Effector memory CD8-positive, alpha-beta T cell (primary cell): Measurements from ENCODE around the gene RUSC2.
"Not testable (repeated sequence)": the region's sequence is repeated elsewhere in the genome, so short reads cannot be mapped to it uniquely, and the experiment has no call there.

Experiments
- ATAC-seq: fragments of 150-1000 bp; cut with Tn5 transposase; replicated peaks from 2 replicates; pipeline ENCODE4 v1.10.0; 2021; ENCODE audit warnings: mild to moderate bottlenecking, moderate library complexity
- DNase-seq, 3 experiments: peaks; one replicate each; pipeline ENCODE4 v3.0.0; 2021
- H3K27ac Mint-ChIP-seq, 2 donors: one replicate each; pipeline ENCODE4 v1.8.0; 2022; ENCODE audit warnings: mild to moderate bottlenecking in 2 of 2, mixed read lengths in 2 of 2, moderate library complexity in 2 of 2
- H3K27me3 Mint-ChIP-seq, 2 donors: one replicate each; pipeline ENCODE4 v1.8.0; 2022; ENCODE audit warnings: mixed read lengths in 2 of 2
- H3K36me3 Mint-ChIP-seq: one replicate; pipeline ENCODE4 v1.8.0; 2022; ENCODE audit warnings: mild to moderate bottlenecking, moderate library complexity, mixed read lengths; ENCODE audit not compliant: insufficient read depth
- H3K4me1 Mint-ChIP-seq, 2 donors: one replicate each; pipeline ENCODE4 v1.8.0; 2022; ENCODE audit warnings: low read depth in 2 of 2, mixed read lengths in 2 of 2
- H3K4me3 Mint-ChIP-seq, 2 donors: one replicate each; pipeline ENCODE4 v1.8.0; 2022; ENCODE audit warnings: mild to moderate bottlenecking in 2 of 2, mixed read lengths in 2 of 2, moderate library complexity in 2 of 2
- H3K9me3 Mint-ChIP-seq, 2 donors: one replicate each; pipeline ENCODE4 v1.8.0; 2022; ENCODE audit warnings: mixed read lengths in 2 of 2
- total RNA-seq, 9 experiments: gene quantifications; one replicate each; lab custom pipeline; 2026; lab: John Stamatoyannopoulos, UW

Gene RUSC2
- 0 to 1.1 (median 0.43) reads per million in 9 experiments for total RNA-seq

DNA sequence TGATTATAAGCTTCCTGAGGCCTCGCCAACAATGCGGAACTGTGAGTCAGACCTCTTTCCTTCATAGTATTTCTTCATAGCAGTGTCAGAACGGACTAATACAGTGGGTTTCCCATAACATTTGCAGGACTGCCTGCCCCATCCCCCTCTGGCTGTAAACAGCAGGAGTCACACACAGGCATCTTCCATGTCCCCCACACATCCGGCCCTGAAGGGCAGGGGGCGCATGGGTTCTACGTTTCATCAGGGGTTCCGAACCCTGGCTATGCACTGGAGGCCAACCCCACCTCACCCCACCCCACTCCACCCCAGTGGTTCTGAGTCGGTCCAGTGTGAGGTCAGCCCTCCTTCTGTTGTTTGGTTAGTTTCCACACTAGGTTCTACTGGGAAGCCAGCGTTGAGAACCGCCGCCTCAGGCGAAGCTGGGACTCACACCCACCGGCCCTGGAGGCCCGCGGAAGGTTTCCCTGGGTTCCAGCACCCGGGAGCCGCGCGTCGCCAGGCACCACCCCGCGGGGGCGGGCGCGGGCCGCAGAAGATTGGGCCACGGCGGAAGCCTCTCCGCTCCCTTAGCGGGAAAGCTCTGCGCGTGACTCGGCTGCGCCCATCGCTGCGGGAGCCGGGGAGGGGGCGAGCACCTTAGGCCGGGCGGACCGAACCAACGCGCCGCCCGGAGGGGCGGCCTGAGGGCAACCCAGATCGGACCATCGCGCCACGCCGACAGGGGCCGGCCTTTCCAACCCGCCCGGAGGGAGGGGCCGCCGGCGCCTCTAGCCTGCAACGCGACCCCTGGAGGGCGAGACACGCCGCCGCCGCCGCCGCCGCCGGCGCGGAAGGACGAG is at the start of gene RUSC2:
Gene RUSC2 (plus strand): TSS at position 799 of the 842 bp plus-strand sequence. CDS start 56,411 bp downstream, outside the sequence.
- Mint-ChIP-seq H3K27ac (peak within 1 kb of the TSS in 1 of 2 donors; percentile 66), H3K27me3 (peaks cover 37 to 52% of the 10 kb centered on the region in 2 donors), H3K9me3 (no peaks in the 10 kb centered on the region), H3K4me1 (peaks cover 8 to 9% of the 10 kb centered on the region in 2 donors), H3K4me3 (peak within 1 kb of the TSS; percentile 74 to 83), H3K36me3 (no peaks in the 10 kb centered on the region)
- peak in 2 of 3 experiments; percentile 4 to 16 for DNase-seq
- ATAC-seq = peak; percentile 72

DNA sequence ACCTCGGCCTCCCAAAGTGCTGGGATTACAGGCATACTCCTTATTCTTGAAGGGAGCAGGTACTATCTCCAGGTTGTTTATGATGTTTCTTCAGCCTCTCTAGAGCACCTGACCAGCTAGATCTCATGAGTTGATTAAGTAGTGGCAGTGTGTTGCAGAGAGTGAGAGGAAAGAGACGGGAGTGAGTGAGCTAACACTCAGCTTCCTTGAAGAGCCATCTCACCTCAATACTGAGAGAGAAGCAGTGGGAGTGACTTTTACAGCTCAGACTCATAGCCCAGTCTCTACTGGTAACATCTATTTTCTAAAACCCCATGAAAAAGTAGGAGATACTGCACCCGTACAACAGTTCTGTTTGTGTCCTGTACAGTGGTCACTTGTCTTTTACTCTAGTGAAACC is 43.9 kb upstream of the RUSC2 start:
- no peaks in the 10 kb centered on the region for H3K4me1 Mint-ChIP-seq
- H3K9me3 Mint-ChIP-seq = no peaks in the 10 kb centered on the region
- DNase-seq = no peak
- H3K27ac Mint-ChIP-seq = no peak overlapping the region
- peaks cover 51 to 61% of the 10 kb centered on the region in 2 donors for H3K27me3 Mint-ChIP-seq
- ATAC-seq = no peak
- H3K36me3 Mint-ChIP-seq = peaks cover 4% of the 10 kb centered on the region
- H3K4me3 Mint-ChIP-seq = no peak overlapping the region

- no peak for DNase-seq
- no peaks in the 10 kb centered on the region for H3K36me3 Mint-ChIP-seq
- no peak overlapping the region for H3K4me3 Mint-ChIP-seq
- ATAC-seq = no peak
- no peaks in the 10 kb centered on the region for H3K9me3 Mint-ChIP-seq
- H3K27me3 Mint-ChIP-seq = peaks cover 70 to 84% of the 10 kb centered on the region in 2 donors
- H3K27ac Mint-ChIP-seq = no peak overlapping the region
- H3K4me1 Mint-ChIP-seq = no peaks in the 10 kb centered on the region
Measured at GRCh38 chr9:35448496-35448895, 41.4 kb upstream of the RUSC2 start.

GRCh38 chr9:35452481-35452880 is 37.4 kb upstream of the RUSC2 start:
- Mint-ChIP-seq H3K4me3 (no peak overlapping the region), H3K36me3 (no peaks in the 10 kb centered on the region), H3K27ac (no peak overlapping the region), H3K27me3 (peaks cover 70 to 88% of the 10 kb centered on the region in 2 donors), H3K9me3 (peaks cover 0 to 8% of the 10 kb centered on the region in 2 donors), H3K4me1 (no peaks in the 10 kb centered on the region)
- no peak for DNase-seq
- ATAC-seq = no peak

- Mint-ChIP-seq H3K27ac (no peak overlapping the region), H3K4me1 (no peaks in the 10 kb centered on the region), H3K36me3 (no peaks in the 10 kb centered on the region), H3K27me3 (peaks cover 71 to 87% of the 10 kb centered on the region in 2 donors), H3K9me3 (peaks cover 0 to 8% of the 10 kb centered on the region in 2 donors), H3K4me3 (no peak overlapping the region)
- DNase-seq = no peak
- no peak for ATAC-seq
Measured at GRCh38 chr9:35453786-35454185, 36.1 kb upstream of the RUSC2 start.

DNA sequence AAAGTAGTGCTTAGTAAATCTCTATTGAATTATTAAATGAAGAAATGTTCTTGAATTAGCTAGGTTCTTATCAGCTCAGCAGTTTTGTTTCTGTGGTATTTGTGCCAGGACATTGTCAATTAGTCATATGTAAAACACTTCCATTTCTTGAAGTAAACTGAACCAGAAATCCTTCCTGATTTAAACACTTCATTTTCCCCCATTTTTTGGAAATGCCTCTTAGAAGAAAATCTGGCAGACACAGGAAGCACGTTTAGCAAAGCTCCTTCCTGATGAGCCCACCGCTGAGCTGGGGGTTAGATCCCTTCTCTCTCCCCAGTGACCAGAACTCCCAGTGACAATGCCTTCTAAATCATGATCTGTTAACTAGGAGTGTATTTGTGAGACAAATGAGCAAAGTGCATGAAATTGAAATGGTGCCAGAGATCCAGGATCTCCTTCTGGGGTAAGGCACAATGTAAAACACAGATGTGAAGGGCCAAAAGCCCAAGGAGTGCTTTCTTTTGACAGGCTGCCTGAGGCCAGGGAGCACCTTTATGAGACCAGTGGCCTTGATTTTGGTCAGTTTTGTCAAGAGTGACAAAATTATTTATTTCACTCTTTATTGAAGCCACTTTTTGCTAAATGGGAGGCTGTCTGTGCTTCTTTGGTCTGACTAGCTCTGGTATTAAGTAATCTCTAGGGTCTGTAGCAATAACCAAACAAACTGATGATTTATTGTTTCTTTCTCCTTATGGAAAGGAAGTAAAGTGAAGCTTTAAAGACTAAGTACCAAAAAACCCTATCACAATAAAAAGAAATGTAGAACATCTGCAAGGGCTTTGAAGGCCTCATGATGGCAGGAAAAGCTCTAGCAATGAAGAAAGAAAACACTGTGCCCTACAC is 25.5 kb upstream of the RUSC2 start:
- Mint-ChIP-seq H3K27ac (no peak overlapping the region), H3K9me3 (peaks cover 6 to 8% of the 10 kb centered on the region in 2 donors), H3K4me1 (no peaks in the 10 kb centered on the region), H3K4me3 (no peak overlapping the region), H3K27me3 (peaks cover 53 to 67% of the 10 kb centered on the region in 2 donors), H3K36me3 (no peaks in the 10 kb centered on the region)
- DNase-seq = no peak
- ATAC-seq = no peak

DNA sequence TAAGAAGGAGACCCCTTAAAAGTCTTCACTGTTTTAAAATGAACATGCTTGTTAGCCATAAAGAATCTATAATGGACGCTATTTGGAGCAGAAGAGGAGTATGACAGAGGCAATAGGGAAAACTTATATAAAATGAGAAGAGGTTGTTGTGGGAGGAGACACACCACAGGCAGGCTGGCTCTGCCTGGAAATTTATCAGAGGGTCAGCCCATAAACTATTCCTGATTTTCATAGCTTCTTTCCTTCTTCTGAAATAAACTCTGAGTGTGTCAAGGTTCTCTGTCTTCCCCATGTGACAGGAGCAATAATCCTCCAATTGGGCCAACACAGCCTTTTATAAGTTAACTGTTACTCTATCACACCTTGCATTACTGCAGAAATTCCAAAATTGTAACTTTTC is 19.6 kb upstream of the RUSC2 start:
- no peak overlapping the region for H3K27ac Mint-ChIP-seq
- no peak for ATAC-seq
- peaks cover 52 to 58% of the 10 kb centered on the region in 2 donors for H3K27me3 Mint-ChIP-seq

GRCh38 chr9:35470894-35471293 is 19.0 kb upstream of the RUSC2 start:
- DNase-seq (no peak), ATAC-seq (no peak)
- peaks cover 56 to 64% of the 10 kb centered on the region in 2 donors for H3K27me3 Mint-ChIP-seq
- no peaks in the 10 kb centered on the region for H3K9me3 Mint-ChIP-seq
- H3K4me3 Mint-ChIP-seq = no peak overlapping the region
- no peaks in the 10 kb centered on the region for H3K4me1 Mint-ChIP-seq
- H3K36me3 Mint-ChIP-seq = no peaks in the 10 kb centered on the region
- no peak overlapping the region for H3K27ac Mint-ChIP-seq

More for the DNA sequence above, 19.6 kb upstream of the RUSC2 start:
- no peak for DNase-seq
- no peaks in the 10 kb centered on the region for H3K4me1 Mint-ChIP-seq
- H3K36me3 Mint-ChIP-seq = no peaks in the 10 kb centered on the region
- H3K9me3 Mint-ChIP-seq = no peaks in the 10 kb centered on the region
- H3K4me3 Mint-ChIP-seq = no peak overlapping the region

GRCh38 chr9:35476596-35476995 is 13.3 kb upstream of the RUSC2 start:
- Mint-ChIP-seq H3K4me1 (no peaks in the 10 kb centered on the region), H3K36me3 (no peaks in the 10 kb centered on the region), H3K27ac (no peak overlapping the region), H3K9me3 (no peaks in the 10 kb centered on the region), H3K27me3 (peaks cover 31 to 54% of the 10 kb centered on the region in 2 donors), H3K4me3 (no peak overlapping the region)
- no peak for ATAC-seq
- DNase-seq = no peak

DNA sequence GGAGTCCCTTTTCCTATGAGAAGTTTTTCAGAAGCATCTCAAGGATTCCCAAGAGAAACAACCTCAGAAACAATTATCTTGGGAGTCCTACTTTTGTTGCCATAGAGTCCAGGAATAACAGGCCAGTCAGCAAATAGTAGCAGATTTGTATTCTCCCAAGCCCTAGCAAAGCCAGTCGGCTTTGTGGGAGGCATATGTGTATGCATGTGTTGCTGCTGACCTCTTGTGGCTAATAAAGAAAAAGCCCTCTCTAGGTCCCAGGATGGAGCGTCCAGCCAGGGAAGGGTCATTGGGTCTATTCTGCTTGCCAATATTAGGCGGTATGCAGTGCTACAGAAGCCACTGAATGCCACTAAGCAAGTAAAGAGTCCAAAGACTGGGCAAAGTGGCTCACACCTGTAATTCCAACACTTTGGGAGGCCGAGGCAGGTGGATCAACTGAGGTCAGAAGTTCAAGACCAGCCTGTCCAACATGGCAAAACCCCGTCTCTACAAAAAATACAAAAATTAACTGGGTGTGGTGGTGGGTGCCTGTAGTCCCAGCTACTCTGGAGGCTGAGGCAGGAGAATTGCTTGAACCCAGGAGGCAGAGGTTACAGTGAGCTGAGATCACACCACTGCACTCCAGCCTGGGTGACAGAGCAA is 12.6 kb upstream of the RUSC2 start:
- DNase-seq (peak in 2 of 3 experiments; percentile 3 to 5), ATAC-seq (peak; percentile 76)
- H3K36me3 Mint-ChIP-seq, H3K9me3 Mint-ChIP-seq, H3K4me3 Mint-ChIP-seq, H3K4me1 Mint-ChIP-seq, H3K27ac Mint-ChIP-seq: not testable (repeated sequence)
- H3K27me3 Mint-ChIP-seq = peaks cover 31 to 54% of the 10 kb centered on the region in 2 donors

DNA sequence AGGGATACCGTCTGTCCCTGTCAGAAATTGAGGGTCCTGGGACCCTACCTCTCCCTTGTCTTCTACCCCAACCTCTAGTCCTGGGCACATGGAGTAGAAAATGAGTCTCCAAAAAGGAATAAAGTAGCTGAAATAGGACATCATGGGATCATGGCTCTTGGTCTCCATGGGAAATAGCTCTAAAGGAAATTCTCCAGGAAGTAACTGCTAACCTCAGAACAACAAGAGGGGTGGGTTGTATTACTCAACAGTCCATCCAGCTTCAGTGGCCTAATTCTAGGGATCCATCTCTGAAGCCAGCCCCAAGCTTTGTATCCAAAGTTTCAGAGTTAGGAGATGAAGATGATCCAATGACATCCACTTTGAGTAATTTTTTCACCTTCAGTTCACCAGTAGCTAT is 11.0 kb upstream of the RUSC2 start:
- Mint-ChIP-seq H3K4me1 (no peaks in the 10 kb centered on the region), H3K4me3 (no peak overlapping the region), H3K36me3 (no peaks in the 10 kb centered on the region), H3K27me3 (peaks cover 31 to 45% of the 10 kb centered on the region in 2 donors), H3K9me3 (no peaks in the 10 kb centered on the region), H3K27ac (no peak overlapping the region)
- DNase-seq = no peak
- no peak for ATAC-seq

DNA sequence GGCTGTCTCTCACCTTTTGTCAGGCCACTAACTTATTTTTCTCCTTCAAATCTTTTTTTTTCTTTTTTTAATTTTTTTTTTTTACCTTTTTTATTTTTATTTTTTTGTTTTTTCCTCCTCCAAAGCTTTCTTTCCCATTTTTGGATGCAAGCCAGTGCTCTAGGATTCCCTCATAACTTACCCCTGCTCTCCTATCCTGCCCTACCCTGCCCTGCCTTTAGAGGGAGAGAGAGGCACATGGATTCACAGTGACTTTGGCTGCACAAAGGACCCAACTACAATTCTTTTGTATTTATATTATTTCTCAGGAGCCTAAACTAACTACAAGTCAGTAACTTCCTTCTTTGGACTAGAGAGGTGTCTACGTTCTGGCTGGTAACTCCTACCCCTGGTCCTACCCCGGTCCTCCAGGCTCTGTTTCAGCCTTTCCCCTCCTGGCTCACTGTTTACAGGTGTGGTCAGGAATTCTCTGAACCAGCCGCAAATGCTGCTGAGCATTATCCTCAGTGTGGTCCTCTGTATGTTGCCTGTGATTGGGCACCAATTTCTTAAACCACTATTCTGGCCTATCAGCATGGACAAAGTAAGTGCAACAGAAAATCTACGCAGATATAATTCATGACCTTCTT is 8.4 kb upstream of the RUSC2 start:
- H3K9me3 Mint-ChIP-seq = no peaks in the 10 kb centered on the region
- H3K27ac Mint-ChIP-seq = no peak overlapping the region
- H3K36me3 Mint-ChIP-seq = no peaks in the 10 kb centered on the region
- H3K4me1 Mint-ChIP-seq = no peaks in the 10 kb centered on the region
- ATAC-seq = no peak
- no peak overlapping the region for H3K4me3 Mint-ChIP-seq
- no peak for DNase-seq
- H3K27me3 Mint-ChIP-seq = peaks cover 14 to 29% of the 10 kb centered on the region in 2 donors

DNA sequence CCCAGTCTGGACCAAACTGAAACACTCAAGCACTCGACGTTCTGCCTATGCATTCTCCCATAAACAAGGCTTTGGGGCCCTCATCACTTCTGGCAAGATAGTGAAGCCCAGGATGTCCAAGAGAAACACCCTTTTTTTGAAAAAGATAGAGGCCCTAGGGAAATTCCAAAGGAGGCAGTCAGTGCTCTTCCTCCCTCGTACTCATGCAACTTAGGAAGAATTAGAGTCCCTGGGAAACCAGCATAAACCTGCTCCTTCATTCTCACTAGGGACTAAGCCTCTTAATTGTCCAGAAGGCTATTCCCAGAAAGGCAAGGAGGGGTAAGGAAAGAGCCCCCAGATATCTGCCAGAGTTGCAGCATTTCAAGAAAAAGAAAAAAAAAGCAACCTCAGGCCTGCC is 7.8 kb upstream of the RUSC2 start:
- Mint-ChIP-seq H3K4me3 (no peak overlapping the region), H3K4me1 (no peaks in the 10 kb centered on the region), H3K27me3 (peaks cover 8 to 23% of the 10 kb centered on the region in 2 donors), H3K27ac (no peak overlapping the region), H3K36me3 (no peaks in the 10 kb centered on the region), H3K9me3 (no peaks in the 10 kb centered on the region)
- DNase-seq (no peak), ATAC-seq (no peak)
